Activated CD8-positive, alpha-beta memory T cell treated with anti-CD3 and anti-CD28 coated beads, Interleukin-2, amount 50 U/mL, for 1 hour (primary cell): Measurements from ENCODE around the gene PLXNC1.

Source experiments
- DNase-seq: peaks from one replicate; pipeline ENCODE4 v3.0.0-alpha.2; 2020; ENCODE audit errors: extremely low read depth

Gene PLXNC1

DNA sequence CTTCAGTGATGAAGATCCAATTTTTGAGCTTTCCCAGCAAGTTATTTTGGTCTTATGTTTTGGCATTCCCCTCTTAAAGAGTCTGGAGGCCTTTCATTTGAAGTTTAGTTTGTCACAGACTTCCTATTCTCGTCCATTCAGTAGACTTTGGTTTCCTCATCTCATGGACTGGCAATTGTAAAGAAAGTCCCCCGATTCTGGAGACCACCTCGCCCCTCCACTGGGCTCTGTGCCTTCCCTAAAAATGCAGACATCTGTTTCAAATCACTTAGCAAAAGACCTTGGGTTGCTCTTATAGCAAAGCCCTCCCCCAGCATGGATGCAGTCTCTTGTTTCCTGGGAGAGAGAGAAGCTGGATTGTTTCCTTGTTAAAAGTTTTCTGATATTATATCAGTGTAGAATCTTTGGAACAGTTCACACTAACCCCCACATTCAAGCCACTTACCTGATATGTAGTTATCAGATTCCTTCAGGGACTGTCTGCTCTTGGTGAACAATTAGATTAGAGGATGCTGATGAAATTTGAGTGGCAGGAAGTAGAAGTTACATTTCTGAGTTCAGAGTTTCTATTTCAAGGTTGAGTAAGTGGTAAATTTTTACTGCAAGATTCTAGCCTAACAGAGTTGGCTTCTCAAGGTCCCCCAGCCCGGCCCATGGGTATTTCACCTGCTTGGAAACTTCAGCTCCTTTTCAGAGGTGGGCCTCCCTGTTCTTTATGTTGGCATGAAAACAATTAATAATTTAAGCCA, 56.3 kb downstream of the PLXNC1 start:
- no peak for DNase-seq

DNA sequence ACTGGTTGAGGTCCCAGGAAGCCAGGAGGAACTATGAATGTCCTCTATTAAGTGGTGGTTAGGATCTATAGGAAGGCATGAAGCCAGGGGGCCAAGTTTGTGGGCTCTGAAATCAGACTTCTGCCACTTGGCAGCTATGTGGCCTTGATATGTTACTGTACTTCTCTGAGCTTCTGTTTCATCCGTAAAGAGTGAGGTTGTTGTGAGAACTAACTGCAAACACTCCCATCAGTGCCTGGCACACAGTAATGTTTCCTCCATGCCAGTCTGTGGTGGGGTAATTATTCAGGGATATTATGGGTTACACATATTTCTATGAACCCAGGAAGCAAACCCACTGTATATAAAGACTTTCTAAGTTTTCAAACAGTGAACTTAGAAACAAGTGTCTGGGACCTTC, 57.4 kb downstream of the PLXNC1 start:
- no peak for DNase-seq

DNA sequence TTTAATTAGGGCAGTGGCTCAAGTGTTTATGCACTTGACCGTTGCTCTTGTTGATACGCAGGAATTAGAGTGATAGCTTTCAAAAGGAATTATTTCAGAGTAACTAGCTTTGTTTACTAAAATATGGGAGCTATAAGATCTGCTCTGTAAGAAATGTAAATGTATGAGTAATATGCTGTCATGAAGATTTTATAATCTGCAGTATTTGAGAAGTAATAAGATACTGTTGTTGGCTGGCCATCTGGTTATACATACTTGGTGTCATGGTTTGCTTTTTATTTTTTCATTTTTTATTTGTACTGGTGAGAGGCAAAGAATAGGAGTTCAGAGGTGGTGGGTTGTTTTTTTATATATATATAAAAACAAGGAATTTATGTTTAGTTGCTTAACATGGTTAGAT, 58.5 kb downstream of the PLXNC1 start:
- DNase-seq, result no peak

DNA sequence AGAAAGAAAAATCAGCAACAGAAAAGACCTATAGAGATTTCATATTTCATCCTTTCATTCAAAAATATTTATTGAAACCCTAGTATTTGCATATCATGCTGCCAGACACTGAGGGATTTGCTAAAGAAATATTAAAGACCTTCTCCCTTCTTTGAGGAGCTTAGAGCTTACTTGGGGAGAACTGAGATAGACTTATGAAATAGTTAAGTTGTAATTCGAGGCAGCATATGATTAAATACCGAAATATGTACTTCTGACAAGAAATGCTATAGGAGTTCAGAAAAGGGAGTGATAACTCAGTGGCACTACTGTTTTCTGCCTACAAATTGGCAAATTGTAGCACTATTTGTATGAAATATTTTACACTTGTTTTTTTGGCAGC, 59.1 kb downstream of the PLXNC1 start:
- DNase-seq, result no peak

DNA sequence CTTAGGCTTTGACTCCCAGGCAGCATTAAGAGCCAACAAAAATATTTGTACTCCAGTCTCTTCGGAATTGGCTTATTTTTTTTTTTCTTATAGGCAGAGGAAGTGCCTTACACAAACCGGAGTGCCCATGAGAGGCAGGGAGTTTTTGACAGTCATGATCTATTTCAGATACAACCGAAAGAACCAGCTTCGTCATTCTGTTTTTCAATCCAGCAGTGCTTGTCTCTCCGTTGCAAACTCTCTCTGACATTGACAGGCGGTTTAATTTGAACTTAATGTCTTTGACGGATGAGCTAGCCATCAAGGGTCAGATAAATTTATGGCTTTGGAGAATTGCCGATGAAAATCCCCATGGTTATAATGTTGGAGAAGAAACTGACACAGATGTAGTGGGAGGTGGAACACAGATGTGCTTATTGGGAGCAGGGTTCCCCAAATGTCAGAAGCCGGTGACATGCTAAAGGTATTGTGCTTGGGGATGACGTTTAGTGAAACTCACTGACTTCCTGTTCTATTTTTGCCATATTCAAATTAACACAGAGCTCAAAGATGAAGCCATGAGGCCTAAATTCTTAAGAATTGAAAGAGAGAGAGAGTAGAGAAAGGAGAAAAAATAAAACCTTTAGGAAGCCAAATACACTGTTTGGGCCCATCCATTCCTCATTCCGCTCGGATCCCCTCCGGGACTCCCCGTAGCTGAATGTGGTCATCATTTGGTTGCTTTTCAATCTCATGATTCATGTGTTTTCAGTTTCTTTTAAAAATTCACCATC, 59.7 kb downstream of the PLXNC1 start:
- DNase-seq, result no peak

DNA sequence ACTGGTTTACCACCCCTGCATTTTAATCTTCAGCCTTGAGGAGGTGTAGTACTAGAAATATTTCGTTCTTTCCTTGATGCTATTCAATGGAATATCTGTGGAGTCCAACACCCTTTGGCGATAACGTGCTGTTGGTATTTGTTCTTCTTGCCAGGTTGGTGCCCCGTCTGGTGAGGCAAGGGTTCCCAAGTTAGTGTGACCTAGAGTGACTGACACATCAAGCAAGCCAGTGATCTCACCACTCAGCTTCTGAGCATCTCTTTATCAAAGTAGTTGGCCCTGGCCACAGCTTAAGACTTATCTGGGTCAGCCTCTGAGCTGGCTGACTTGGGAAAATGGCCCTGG, 60.2 kb downstream of the PLXNC1 start:
- no peak for DNase-seq

DNA sequence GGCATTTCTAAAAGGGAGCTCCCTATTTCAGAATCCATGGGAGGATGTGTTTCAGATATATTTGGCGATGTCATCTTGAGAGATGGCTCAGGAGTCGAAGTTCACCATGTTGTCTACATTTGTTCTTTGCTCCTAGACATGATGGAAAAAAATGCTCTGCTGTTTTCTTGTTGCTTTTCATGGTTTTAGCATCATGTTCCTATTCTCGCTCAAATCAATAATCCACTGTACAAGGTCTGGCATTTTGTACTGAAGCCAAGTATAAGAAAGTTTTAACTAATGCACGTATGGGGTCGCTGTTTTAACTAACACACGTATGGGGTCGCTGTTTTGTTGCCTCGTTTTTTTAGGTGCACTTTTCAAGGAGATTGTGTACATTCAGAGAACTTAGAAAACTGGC, 60.9 kb downstream of the PLXNC1 start:
- no peak for DNase-seq

DNA sequence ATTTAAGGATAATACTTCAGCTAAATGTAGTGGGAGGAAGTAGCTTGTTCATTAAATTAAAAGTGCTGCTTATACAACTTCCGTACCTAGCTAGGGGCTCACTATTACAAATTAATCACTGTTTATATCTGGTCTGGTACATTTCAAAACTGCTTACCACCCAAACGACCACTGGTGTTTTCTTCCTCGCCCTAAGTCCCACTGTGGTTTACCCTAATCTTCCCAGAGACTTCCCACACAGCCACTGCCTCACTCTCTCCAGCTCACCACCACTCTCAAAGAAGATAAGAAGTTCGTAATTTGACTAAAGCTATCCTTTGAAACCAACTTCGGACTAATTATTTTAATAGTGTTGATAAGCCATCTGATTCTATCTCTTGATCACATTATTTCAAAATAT, 62.6 kb downstream of the PLXNC1 start:
- DNase-seq, result no peak

DNA sequence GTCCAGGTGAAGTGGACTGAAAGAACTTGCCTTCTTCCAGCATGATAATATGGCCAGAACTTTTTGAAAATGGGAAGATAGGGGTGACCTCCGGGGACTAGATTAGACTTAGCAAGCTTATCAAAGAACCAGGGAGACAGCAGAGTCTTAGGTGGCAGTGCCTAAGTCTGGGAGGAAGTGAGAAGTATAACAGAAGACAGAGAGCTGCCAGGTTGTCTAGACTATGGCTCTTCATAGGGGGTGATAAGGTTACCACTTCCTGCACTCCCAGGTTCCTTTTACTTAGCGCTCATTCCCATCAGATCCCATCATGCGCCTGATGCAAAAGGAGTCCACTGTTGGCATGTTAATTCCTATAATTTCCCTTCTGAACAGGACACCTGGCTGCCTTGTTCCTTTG, 69.9 kb downstream of the PLXNC1 start:
- no peak for DNase-seq

DNA sequence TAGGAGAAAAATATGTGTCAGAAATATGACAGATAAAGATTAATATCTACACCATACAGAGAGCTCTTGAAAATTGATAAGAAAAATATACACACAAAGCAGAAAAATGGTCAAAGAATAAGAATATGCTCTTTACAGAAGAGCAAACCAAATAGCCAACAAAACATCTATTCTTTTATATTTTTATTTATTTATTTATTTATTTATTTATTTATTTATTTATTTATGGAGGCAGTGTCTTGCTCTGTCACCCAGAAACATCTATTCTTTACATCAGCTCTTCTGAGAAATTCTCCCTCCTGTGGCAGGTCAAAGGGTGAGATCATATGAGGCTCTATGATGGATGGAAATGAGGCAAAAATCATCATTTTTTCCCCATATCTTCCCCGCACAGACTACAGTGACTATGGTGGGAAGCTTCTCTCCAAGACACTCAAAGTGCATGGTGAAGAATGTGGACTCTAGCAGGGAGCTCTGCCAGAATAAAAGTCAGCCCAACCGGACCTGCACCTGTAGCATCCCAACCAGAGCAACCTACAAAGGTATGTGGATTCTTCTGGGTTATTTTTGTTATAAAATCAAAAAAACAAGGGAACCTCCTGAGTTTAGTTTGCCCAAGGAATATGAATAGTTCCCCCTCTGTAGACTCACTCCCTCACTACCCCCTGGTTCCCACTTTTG, 71.4 kb downstream of the PLXNC1 start:
- no peak for DNase-seq

DNA sequence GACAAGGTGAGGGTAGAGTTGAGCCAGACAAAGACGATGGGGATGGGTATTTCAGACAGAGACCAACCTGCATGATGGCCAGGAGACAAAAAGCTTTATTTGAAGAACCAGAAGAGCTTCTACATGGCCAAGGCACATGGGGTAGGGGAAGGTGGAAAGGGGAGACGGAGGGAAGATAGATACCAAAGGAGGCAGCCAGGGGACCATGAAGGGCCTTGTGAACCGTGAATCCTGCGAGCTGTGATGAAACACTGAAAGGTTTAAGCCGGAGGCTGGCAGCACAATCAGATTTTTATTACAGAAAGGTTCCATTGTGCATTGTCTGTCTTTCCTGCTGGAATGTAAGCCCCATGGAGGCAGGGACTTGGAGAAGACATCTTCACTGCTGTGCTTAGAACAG, 72.4 kb downstream of the PLXNC1 start:
- DNase-seq, result no peak

DNA sequence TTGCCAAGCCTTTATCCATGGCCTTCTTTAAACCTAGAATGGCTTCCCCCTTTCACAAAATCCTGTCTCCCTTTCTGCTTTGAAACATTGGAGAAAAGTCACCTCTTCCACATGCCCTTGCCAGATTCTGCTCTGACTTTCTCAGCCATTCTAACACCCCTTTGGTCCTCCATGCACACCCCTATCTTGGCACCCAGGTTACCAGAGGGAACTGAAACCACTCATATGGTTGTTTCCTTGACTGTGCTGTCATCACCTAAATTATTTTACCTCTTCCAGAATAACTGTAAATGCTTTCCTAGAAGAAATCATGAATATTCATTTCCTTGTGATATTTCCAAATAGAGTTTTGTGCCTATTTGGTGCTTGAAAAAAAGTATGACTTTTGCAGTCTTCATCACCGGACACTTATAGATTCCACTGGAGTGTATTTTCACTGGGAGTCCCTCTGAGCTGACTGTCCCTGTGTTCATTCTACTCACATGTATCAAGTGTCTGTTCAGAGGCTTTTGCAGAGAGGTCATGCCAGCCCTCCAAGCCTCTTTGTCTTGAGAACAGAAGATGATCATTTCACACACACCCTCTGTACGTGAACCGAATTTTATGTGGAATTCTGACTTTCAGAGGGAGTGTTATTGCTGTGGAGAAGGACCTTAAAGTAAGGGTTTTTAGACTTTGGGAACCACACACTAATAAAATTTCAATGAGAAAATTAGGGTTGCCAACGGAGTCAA, 74.1 kb downstream of the PLXNC1 start:
- DNase-seq, result no peak

DNA sequence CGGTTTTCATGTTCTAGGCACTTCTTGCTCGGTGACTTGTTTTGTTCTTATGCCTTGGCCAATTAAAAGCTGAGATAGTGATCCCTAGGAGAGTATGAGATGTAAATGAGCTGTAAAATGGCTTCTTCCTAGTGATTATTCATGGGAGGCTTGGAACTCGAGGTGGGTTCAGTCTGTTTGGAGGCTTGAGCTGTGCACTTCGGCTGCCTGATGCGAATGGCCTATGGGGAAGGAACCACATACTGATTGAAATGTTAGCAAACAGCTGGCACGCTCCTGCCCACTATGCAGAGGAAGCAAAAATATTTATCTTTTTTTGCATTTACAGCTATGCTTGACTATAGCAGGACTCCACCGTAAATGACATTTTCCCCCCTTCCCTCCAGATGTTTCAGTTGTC, 75.5 kb downstream of the PLXNC1 start:
- DNase-seq, result no peak

DNA sequence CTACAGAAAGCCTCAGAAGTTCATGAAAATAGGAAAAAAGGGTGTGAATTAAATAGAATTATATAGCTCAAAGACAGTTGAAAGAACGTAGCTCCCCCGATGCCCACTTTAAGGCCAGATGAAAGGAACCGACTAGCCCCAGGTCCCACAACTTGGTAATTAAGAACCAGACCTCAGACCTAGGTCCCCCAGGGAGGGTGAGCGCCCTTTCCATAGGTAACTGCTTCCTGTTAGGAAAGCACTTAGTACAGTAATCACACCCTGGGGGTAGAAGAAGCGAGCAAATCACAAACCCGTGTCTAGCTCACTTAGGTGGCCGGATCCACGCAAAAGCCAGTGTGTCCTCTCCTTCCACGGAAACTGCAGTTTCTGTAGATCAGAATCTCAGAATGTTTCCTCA, 77.1 kb downstream of the PLXNC1 start:
- DNase-seq, result no peak

DNA sequence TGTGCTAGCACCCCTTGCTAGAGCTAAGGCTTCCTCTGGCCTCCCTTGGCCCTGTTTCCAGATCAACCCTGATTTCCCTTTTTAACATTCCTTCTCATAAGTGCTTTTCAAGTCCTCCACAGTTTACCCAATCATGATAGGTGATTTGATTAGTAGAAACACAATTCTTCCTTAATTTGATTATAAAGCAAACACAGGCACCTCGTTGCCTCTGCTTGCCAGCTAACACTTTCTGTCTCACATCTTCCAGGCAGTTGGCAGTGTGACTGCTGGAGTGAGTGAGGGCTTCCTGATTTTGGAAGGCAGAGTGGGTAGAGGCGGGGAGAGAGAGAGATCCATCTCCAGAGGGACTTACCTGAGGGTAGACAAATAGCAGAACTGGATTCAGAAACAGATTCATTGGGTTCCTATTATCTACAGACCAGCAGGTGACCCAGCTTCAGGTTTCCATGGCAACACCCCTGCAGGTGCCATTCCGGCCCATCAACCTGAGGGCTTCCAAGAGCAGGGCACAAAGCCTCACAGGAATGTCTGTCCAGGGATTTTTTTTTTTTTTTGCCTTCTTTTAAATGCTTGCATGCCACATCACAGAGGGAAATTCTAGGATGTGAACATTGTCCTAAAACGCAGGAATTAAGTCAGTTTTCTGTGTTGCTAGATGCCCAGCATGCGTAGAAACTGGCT, 77.7 kb downstream of the PLXNC1 start:
- no peak for DNase-seq

DNA sequence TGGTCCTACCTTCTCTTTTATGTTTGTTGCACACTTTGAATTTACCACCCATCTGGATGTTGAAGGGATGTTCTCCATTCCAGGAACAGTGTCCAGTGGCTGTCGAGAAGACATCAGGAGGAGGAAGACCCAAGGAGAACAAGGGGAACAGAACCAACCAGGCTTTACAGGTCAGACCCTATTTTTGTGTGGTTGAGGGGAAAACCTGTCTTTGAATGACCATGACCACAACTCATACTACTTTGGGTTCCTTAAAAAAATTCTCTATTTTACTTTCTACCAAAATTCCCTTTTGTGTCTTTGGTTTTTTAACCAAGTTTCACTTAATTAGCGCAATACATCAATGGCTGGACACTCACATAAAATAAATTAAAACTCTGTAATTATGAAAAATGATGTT, 78.7 kb downstream of the PLXNC1 start:
- DNase-seq, result no peak

DNA sequence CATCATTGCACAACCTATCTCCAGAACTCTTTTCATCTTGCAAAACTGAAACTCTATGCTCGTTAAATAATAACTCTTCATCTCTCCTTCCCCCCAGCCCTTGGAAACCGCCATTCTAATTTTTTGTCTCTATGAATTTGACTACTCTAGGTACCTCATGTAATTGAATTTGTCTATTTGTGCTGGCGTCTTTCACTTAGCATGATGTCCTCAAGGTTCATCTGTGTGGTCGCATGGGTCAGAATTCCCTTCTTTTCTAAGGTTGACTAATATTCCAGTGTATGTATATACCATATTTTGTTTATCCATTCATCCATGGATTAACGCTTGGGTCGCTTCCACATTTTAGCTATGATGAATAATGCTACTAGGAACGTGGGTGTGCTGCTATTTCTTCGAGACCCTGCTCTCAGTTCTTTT, 80.1 kb downstream of the PLXNC1 start:
- no peak for DNase-seq

DNA sequence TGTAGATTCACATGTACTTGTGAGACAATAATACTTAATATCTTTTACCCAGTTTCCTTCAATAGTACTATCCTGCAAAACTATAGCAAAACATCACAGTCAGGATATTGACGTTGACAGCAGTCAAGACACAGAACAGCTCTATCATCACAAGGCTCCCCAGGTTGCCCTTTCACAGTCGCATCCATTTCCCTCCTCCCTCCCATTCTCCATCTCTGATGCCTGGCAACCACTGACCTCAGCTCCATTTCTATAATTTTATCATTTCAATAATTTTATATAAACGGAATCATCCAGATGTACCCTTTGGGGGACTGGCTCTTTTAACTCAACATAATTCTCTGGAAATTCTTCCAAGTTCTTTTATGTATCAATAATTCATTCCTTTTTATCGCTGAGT, 81.5 kb downstream of the PLXNC1 start:
- DNase-seq, result no peak

DNA sequence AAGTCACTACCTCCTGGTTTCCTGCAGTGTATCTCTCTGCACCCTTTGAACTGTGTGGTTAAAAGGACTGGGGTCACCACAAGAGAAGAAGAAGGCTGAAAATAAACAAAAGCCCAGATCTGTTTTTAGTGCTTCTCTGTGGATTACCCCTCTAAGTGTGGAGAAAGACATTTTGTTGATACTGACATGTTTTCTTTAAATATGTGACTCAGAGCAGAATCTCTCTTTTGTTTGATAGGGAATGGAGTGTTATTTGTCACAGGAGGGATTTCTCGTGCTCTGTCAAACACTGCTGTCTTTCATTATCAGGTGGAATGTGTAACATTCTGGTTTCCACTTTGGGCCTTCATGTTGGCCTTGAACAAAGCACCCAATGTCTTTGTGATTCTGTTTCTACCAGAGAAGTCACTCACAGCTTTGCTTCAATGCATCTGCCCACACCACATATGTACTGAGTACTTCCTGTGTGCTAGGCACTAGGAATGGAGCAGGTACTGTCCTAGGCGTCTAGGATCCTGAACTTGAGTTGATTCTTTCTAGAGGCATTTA, 82.1 kb downstream of the PLXNC1 start:
- DNase-seq, result no peak

DNA sequence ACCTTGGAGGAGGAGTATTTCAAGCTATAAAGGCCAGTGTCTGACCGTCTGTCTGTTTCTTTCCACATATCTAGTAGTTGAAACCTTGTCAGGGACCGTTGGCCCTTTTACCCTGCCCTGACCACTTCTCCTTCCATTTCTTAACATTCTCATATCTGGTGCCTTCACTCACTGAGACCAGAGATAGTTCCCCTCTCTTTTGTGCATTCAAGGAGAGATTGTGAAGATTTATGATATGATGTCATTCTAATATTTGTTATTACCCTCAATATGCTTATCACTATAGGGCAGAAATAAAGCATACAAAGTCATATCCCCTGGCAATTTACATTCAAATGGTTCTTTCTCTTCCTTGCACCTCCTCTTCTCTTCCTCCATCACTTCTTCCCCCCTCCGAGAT, 83.3 kb downstream of the PLXNC1 start:
- no peak for DNase-seq

DNA sequence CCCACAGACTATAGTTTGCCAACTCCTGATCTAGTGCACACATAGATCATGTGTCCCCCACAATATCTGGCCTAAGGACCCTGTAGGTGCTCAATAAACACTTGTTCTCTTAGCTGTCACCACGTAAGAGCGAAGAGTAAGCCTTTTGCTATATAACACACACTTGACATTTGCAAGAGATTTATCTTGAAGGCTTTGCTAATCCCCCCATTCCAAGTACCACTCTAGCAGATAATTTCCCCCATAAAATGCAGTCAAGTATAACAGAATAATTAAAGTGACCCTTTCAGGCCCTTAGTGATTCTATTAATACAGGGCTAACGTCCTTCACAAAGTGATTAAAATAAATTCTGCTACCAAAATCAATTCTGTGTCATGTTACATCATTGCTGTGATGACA, 87.5 kb downstream of the PLXNC1 start:
- no peak for DNase-seq
